Measurements from ENCODE around the gene ZNF827. TPM values are rescaled to one million over a fixed set of nuclear protein-coding genes. Genes with fewer than 3 reads are reported as not detected.

ZNF827 gene
- total RNA-seq, 1 experiment from 2014 or later = 6.3 TPM

- intact Hi-C loops (cut with micrococcal nuclease; ENCODE audit: unreplicated experiment) = no loop called here
- DNase-seq (ENCODE audit: low read depth, low spot score) (no peak), ATAC-seq (no peak)
- Histone ChIP-seq H3K9me3 (ENCODE audit: control insufficient read depth, insufficient read depth, low read depth, low read length) (no peaks in the 10 kb centered on the region), H3K36me3 (ENCODE audit: control insufficient read depth, insufficient read depth, low read length) (no peaks in the 10 kb centered on the region), H3K4me3 (ENCODE audit: low read depth in 2 of 2, low read length in 2 of 2) (no peak overlapping the region), H3K4me1 (ENCODE audit: control insufficient read depth, insufficient read depth, low read length) (no peaks in the 10 kb centered on the region), H3K27me3 (ENCODE audit: control insufficient read depth, insufficient read depth, low read length) (no peaks in the 10 kb centered on the region), H3K27ac (ENCODE audit: low read length) (no peak overlapping the region)
- CTCF ChIA-PET = no interaction called here
- no TSS peak for BruUV-seq (replicated peaks)
- TF ChIP-seq CTCF (IDR thresholded peaks at IDR 0.05) = no peak
- in situ Hi-C loops (cut with HindIII; ENCODE audit: low pct_unique_long_range_greater_than_20kb, low sequenced_read_pairs) = no loop called here
- POLR2A ChIA-PET = no interaction called here
Observed at GRCh38 chr4:145772347-145772746, 166.3 kb downstream of the ZNF827 start.

GRCh38 chr4:145770124-145770523 lies 168.5 kb downstream of the ZNF827 start:
- H3K4me1 ChIP-seq (ENCODE audit: control insufficient read depth, insufficient read depth, low read length) = no peaks in the 10 kb centered on the region
- no peaks in the 10 kb centered on the region for H3K9me3 ChIP-seq (ENCODE audit: control insufficient read depth, insufficient read depth, low read depth, low read length)
- intact Hi-C loops (cut with micrococcal nuclease; ENCODE audit: unreplicated experiment) (no loop called here), in situ Hi-C loops (cut with HindIII; ENCODE audit: low pct_unique_long_range_greater_than_20kb, low sequenced_read_pairs) (no loop called here)
- ATAC-seq (no peak), DNase-seq (ENCODE audit: low read depth, low spot score) (no peak)
- ChIA-PET CTCF (no interaction called here), POLR2A (no interaction called here)
- TF ChIP-seq REST (IDR thresholded peaks at IDR 0.05; ENCODE audit: insufficient read depth in 1 of 2, low read depth in 2 of 2, low read length in 1 of 2) (no peak), POLR2AphosphoS5 (IDR thresholded peaks at IDR 0.05; ENCODE audit: low read depth, low read length) (no peak), SIN3A (IDR thresholded peaks at IDR 0.05; ENCODE audit: borderline replicate concordance, insufficient read depth, low read depth, low read length) (no peak), TCF7L2 (IDR thresholded peaks at IDR 0.05; ENCODE audit: low read depth, low read length) (no peak)
- H3K27ac ChIP-seq (ENCODE audit: low read length) = no peak overlapping the region
- no peak overlapping the region for H3K4me3 ChIP-seq (ENCODE audit: low read depth in 2 of 2, low read length in 2 of 2)
- no peaks in the 10 kb centered on the region for H3K36me3 ChIP-seq (ENCODE audit: control insufficient read depth, insufficient read depth, low read length)
- H3K27me3 ChIP-seq (ENCODE audit: control insufficient read depth, insufficient read depth, low read length) = no peaks in the 10 kb centered on the region
- BruUV-seq (replicated peaks) = no TSS peak

- Histone ChIP-seq H3K4me1 (ENCODE audit: control insufficient read depth, insufficient read depth, low read length) (no peaks in the 10 kb centered on the region), H3K27ac (ENCODE audit: low read length) (no peak overlapping the region), H3K27me3 (ENCODE audit: control insufficient read depth, insufficient read depth, low read length) (no peaks in the 10 kb centered on the region), H3K9me3 (ENCODE audit: control insufficient read depth, insufficient read depth, low read depth, low read length) (no peaks in the 10 kb centered on the region), H3K36me3 (ENCODE audit: control insufficient read depth, insufficient read depth, low read length) (no peaks in the 10 kb centered on the region), H3K4me3 (ENCODE audit: low read depth in 2 of 2, low read length in 2 of 2) (no peak overlapping the region)
- no peak for DNase-seq (ENCODE audit: low read depth, low spot score)
- intact Hi-C loops (cut with micrococcal nuclease; ENCODE audit: unreplicated experiment) = no loop called here
- in situ Hi-C loops (cut with HindIII; ENCODE audit: low pct_unique_long_range_greater_than_20kb, low sequenced_read_pairs) = no loop called here
- CTCF ChIA-PET = no interaction called here
- TF ChIP-seq TCF7L2 (IDR thresholded peaks at IDR 0.05; ENCODE audit: low read depth, low read length) (no peak), POLR2AphosphoS5 (IDR thresholded peaks at IDR 0.05; ENCODE audit: low read depth, low read length) (no peak), SIN3A (IDR thresholded peaks at IDR 0.05; ENCODE audit: borderline replicate concordance, insufficient read depth, low read depth, low read length) (no peak), CTCF (IDR thresholded peaks at IDR 0.05) (no peak), REST (IDR thresholded peaks at IDR 0.05; ENCODE audit: insufficient read depth in 1 of 2, low read depth in 2 of 2, low read length in 1 of 2) (no peak)
- no TSS peak for BruUV-seq (replicated peaks)
- ATAC-seq = no peak
- POLR2A ChIA-PET = no interaction called here
Observed at GRCh38 chr4:145769450-145770037, 169.1 kb downstream of the ZNF827 start.
